NCI-H2081 treated with DMSO at 0.1 percent for 48 hours (cell line): Measurements from ENCODE around the gene GH1.
"Not testable (repeated sequence)": the region's sequence is repeated elsewhere in the genome, so short reads cannot be mapped to it uniquely, and the experiment has no call there.

Source experiments
- DNase-seq: peaks from one replicate; lab custom pipeline; 2025; lab: John Stamatoyannopoulos, UW

The GH1 gene

DNA sequence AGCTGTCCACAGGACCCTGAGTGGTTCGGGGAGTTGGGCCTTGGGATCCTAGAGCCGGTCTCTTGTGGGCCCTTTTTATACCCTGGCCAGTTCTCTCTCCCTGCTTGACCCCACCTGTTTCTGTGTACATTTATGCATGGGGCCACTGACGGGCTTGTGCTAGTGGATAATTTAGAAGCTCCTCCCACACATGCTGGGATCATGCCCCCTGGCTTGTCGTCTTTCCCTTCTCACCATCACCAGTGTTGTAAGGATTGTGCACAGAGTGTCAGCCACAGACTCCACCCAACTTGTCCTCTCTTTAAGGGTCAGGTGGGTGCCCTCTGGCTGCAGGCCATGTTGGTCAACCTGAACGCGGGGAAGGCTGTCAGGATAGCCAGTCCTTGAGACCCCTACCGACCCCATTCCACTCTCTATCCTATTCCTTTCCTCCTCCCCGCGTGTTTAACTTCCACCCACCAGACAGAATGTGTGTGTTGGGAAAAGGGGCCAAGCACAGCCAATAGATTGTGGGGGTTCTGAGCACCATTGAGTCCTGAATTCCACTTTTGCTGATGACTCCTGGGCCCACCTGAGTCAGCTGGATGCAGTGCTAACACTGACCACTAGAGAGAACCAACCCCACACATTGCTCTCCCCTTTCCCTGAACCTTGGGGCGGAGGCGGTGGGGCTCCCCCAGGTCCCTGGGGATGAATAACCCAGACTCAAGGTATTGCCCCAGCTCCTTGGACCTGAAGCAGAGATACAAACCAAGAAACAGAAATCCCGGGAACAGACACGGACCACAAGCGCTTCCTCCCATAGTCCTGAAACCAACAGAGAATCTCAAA is 21.9 kb downstream of the GH1 start, which contains the start of gene CSH1:
Gene CSH1 (minus strand): TSS at position 51 of the 831 bp plus-strand sequence. CDS start 63 bp downstream, outside the sequence.
- not testable (repeated sequence) for DNase-seq

DNA sequence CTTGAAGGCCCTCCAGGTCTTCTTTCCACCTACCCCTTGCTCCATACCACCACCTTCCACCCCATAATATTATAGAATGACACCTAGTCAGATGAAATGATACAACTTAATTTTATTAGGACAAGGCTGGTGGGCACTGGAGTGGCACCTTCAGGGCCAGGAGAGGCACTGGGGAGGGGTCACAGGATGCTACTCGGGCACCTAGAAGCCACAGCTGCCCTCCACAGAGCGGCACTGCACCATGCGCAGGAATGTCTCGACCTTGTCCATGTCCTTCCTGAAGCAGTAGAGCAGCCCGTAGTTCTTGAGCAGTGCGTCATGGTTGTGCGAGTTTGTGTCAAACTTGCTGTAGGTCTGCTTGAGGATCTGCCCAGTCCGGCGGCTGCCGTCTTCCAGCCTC is 23.8 kb downstream of the GH1 start:
- DNase-seq: not testable (repeated sequence)

GRCh38 chr17:63894021-63894420 is 24.6 kb downstream of the GH1 start:
- not testable (repeated sequence) for DNase-seq

DNA sequence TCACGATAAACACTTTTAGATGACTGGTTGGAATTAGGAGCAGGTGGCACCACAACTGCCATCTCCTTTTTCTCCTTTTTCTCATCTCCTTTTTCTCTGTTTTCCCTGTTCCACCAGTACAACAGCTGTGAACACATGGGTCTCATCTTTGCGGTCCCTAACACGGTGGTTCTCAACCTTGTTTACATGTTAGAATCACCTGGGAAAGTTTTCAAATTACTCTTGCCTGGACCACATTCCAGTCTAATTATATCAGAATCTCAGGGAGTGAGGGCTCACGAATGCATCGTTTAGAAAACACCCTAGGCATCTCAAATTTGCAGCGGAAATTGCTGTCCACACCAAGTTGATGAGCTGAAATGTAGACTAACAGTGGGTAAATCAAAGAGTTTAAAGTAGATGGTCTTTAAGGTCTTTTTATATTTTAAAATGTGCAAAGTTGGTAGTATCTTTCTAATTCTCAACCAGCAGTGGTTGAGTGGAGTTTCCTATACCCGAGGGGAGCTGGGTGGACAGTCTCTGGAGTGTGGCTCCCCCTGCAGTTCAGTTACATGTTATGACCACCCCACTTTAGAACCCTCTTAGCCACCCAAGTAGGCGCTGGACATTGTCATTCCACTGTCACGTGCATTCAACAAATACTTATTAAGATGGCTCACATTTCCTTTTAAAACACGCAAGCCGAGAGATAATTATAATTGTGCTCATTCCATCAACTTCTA is 26.2 kb downstream of the GH1 start:
- not testable (repeated sequence) for DNase-seq

DNA sequence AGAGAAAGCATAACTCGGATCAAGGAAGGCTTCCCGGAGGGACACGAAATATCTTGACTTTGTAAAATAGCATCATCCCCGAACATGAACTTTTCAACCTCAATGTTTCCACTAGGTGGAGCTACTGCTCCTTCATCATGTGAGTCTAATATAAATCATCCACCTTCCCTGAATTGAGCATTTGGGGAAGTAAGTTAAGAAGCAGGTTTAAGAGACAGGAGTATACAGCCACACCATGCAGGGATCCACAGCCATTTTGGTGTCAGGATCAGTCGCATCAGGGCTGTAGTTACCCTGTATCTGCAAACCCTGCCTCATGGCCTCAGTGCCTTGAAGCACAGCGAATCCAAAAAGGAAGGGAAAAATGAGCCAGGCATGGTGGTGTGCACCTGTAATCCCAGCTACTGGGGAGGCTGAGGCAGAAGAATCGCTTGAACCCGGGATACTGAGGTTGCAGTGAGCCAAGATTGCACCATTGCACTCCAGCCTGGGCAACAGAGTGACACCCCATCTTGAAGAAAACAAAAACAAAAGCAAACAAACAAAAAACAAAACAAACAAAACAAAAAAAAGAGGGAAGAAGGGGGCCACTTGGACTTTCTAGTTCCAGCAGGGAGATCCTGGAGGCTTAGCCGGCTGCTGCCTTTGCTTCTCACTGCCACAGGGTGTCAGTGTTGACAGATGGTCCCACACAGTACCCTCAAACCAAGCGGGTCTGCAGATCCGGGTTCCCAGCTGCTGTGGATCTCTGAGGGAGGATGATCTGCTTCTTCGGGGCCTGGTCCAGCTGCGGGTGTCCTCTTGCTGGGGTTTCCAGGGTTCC is 29.4 kb downstream of the GH1 start:
- DNase-seq: not testable (repeated sequence)

- not testable (repeated sequence) for DNase-seq
These were observed 33.5 kb downstream of the GH1 start for GRCh38 chr17:63885119-63885518.

DNA sequence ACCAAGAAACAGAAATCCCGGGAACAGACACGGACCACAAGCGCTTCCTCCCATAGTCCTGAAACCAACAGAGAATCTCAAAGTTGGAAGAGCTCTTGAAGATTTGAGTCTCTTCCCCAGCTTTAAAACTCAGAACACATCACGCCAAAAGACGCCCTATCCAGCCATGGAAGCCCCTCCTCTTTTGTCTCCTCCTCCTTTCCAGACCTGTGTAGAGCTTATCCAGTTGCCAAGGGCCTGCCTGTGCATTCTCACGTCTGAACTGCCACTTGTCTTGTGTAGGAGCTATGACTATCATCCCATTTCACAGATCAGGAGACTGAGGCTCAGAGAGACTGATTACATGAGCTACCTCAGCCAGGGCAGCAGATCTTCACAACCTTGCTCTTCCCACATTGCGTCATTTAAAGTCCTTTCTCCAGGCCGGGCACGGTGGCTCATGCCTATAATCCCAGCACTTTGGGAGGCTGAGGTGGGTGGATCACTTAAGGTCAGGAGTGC is 36.0 kb downstream of the GH1 start:
- not testable (repeated sequence) for DNase-seq

DNA sequence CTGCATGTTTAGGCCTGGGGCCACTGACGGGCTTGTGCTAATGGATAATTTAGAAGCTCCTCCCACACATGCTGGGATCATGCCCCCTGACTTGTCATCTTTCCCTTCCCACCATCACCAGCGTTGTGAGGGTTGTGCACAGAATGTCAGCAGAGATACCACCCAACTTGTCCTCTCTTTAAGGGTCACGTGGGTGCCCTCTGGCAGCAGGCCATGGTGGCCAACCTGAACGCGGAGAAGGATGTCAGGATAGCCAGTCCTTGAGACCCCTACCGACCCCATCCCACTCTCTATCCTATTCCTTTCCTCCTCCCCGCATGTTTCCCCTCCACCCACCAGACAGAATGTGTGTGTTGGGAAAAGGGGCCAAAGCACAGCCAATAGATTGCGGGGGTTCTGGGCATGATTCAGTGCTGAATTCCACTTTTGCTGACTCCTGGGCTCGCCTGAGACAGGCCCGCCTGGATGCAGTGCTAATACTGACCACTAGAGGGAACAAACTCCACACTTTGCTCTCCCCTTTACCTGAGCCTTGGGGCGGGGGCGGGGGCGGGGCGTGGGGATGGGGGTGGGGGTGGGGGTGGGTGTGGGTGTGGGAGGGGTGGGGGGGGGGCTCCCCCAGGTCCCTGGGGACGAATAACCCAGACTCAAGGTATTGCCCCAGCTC is 36.6 kb downstream of the GH1 start, which contains the start of gene GH2:
Gene GH2 (minus strand): TSS at position 10 of the 667 bp plus-strand sequence. CDS start 143 bp downstream, outside the sequence.
- DNase-seq: no peak

DNA sequence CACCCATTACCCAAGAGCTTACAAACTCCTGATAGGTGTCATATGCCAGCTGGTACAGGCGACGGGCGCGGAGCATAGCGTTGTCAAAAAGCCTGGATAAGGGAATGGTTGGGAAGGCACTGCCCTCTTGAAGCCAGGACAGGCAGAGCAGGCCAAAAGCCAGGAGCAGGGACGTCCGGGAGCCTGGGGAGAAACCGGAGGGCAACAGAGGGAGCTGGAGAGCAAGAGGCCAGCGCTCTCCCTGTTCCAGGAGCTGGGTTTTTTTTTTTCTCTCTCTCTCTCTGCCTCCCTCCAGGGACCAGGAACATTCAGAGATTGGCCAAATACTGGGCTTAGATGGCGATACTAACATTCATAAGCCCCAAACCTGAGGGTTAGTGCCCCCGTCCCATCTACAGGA is 37.3 kb downstream of the GH1 start:
- DNase-seq: not testable (repeated sequence)

- DNase-seq: no peak
These were observed 37.9 kb downstream of the GH1 start for GRCh38 chr17:63880706-63881105.

DNA sequence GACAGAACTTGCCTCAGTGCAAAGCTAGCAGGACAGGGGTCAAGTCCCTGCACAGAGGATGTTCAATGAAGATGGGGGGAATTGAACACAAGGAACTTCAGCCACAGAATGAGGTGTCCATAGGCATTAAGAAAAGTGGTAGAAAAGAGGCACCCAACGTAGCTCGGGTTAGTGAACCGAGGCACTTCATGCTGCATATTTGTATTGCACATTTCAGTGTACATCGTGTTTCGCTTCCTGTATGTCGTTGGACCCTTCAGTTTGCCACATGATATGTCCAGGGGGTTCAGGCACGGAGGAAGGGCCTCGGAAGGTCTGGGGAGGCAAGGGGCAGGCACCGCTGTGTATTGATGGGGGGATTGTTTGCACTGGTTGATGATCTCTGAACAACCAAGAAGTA is 40.2 kb downstream of the GH1 start:
- DNase-seq: not testable (repeated sequence)

GRCh38 chr17:63874693-63875092 is 43.9 kb downstream of the GH1 start:
- DNase-seq: not testable (repeated sequence)

- not testable (repeated sequence) for DNase-seq
These were observed 44.5 kb downstream of the GH1 start for GRCh38 chr17:63874061-63874626.

DNA sequence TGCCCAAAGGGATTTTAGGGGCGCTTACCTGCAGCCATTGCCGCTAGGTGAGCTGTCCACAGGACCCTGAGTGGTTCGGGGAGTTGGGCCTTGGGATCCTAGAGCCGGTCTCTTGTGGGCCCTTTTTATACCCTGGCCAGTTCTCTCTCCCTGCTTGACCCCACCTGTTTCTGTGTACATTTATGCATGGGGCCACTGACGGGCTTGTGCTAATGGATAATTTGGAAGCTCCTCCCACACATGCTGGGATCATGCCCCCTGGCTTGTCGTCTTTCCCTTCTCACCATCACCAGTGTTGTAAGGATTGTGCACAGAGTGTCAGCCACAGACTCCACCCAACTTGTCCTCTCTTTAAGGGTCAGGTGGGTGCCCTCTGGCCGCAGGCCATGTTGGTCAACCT is 45.1 kb downstream of the GH1 start, which contains the start of gene CSH2:
Gene CSH2 (minus strand): TSS at position 101 of the 400 bp plus-strand sequence. CDS start 63 bp downstream, at position 38.
- DNase-seq: not testable (repeated sequence)

DNA sequence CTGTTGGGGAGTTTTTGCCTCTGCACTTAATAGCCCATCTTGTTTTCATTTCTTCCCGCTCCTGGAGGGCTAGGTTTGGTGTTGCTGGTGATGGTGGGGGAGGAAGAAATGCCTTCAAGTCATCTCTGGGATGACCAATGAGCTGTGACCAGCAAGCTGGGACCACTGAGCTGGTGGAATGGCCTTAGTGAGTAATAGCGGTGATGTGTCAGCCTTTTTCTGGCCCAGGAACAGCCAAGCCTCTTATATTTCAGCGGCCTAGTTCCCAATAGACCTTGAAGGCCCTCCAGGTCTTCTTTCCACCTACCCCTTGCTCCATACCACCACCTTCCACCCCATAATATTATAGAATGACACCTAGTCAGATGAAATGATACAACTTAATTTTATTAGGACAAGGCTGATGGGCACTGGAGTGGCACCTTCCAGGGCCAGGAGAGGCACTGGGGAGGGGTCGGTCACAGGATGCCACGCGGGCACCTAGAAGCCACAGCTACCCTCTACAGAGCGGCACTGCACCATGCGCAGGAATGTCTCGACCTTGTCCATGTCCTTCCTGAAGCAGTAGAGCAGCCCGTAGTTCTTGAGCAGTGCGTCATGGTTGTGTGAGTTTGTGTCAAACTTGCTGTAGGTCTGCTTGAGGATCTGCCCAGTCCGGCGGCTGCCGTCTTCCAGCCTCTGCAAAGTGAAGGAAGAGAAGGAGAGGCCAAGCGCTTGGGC is 46.8 kb downstream of the GH1 start:
- DNase-seq: not testable (repeated sequence)

- not testable (repeated sequence) for DNase-seq
These were observed 48.4 kb downstream of the GH1 start for GRCh38 chr17:63870292-63870665.

DNA sequence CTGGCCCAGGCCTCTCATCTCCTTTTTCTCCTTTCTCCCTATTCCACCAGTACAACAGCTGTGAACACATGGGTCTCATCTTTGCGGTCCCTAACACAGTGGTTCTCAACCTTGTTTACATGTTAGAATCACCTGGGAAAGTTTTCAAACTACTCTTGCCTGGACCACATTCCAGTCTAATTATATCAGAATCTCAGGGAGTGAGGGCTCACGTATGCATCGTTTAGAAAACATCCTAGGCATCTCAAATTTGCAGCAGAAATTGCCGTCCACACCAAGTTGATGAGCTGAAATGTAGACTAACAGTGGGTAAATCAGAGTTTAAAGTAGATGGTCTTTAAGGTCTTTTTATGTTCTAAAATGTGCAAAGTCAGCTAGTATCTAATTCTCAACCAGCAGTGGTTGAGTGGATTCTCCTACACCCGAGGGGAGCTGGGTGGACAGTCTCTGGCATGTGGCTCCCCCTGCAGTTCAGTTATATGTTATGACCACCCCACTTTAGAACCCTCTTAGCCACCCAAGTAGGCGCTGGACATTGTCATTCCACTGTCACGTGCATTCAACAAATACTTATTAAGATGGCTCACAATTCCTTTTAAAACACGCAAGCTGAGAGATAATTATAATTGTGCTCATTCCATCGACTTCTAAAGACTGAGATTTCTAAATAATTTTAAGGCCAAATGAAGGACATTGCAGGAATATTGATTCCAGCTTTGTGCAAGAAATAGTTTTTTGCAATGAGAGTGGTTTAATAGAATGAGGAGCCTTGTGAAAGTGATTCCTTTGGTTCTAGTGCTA is 48.9 kb downstream of the GH1 start:
- not testable (repeated sequence) for DNase-seq
